Neural progenitor cell (in vitro differentiated cells): Measurements from ENCODE around the gene MAD1L1.

Source experiments
- EZH2 ChIP-seq: fragments of 200-600 bp; sonication (generic); IDR thresholded peaks from 2 replicates; pipeline ENCODE4 v1.6.1; 2017; ENCODE audit warnings: antibody characterized with exemption, mild to moderate bottlenecking, moderate library complexity
- EZH2phosphoT487 ChIP-seq: fragments of 200-600 bp; sonication (generic); IDR thresholded peaks from 2 replicates; pipeline ENCODE4 v1.6.1; 2017; ENCODE audit warnings: antibody characterized with exemption
- TF ChIP-seq, protein P1 (sequence below): fragments of 200-600 bp; sonication (generic); IDR thresholded peaks from 2 replicates; pipeline ENCODE4 v1.5.1; 2017; ENCODE audit warnings: antibody characterized with exemption, mild to moderate bottlenecking

DNA sequence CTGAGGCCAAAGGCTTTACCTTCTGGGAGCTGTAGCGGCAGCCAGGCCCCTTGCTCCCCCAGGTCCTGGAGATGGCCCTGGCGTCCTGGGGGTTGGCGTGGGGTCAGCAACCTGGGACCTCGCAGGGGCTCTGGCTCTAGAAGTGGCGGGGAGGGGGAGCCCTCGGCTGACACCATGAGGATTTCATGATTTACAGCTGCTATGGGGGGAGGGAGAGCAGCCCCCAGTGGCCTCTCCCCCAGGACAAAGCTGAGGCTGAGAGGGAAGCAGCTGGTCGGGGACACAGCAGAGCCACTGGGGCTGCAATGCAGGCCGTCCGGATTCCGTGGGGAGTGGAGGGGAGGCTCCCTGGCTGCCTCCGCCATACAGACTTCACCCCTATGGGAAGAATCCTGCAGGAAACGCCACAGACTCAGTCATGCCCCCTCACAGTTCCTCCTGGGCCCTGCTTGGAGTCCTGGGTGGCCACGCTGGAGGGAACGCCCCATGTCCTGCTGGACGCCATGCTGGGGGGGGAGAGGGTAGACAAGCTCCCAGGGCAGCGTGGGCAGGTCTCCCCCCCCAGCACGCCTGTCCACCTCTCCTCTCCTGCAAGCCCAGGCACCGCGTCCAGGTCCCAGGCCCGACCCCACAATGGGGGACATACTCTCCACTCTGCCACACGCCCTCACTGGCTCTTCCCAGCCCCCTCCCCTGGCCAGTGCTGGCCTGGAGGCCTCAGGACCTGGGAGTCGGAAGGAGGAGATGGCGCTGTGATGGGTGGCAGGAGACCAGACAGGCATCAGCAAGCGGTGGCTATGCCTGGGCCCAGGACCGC is 319.1 kb downstream of the MAD1L1 start:
- TF ChIP-seq, protein P1, sequence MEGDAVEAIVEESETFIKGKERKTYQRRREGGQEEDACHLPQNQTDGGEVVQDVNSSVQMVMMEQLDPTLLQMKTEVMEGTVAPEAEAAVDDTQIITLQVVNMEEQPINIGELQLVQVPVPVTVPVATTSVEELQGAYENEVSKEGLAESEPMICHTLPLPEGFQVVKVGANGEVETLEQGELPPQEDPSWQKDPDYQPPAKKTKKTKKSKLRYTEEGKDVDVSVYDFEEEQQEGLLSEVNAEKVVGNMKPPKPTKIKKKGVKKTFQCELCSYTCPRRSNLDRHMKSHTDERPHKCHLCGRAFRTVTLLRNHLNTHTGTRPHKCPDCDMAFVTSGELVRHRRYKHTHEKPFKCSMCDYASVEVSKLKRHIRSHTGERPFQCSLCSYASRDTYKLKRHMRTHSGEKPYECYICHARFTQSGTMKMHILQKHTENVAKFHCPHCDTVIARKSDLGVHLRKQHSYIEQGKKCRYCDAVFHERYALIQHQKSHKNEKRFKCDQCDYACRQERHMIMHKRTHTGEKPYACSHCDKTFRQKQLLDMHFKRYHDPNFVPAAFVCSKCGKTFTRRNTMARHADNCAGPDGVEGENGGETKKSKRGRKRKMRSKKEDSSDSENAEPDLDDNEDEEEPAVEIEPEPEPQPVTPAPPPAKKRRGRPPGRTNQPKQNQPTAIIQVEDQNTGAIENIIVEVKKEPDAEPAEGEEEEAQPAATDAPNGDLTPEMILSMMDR: no peak
- no peak for TF ChIP-seq EZH2phosphoT487
- no peak for TF ChIP-seq EZH2
